GM23338 (cell line): Measurements from ENCODE around the gene CXCR1. TPM values are rescaled to one million over a fixed set of nuclear protein-coding genes. Genes with fewer than 3 reads are reported as not detected.

Source experiments
- ATAC-seq: fragments of 200-7000 bp; cut with Tn5 transposase; 3 replicates; pipeline ENCODE4 v1.9.1; 2020
- DNase-seq: peaks from one replicate; pipeline ENCODE4 v3.0.0-alpha.2; 2015; ENCODE audit warnings: low spot score
- H2AFZ ChIP-seq: fragments of 200-600 bp; sonication (generic); 2 replicates; pipeline ENCODE4 v1.8.0; 2016; ENCODE audit warnings: antibody characterized with exemption, mild to moderate bottlenecking, moderate library complexity
- H3F3A ChIP-seq: fragments of 200-600 bp; sonication (generic); replicated peaks from 2 replicates; pipeline ENCODE4 v1.8.0; 2017; ENCODE audit warnings: antibody characterized with exemption, mixed run types, low read depth
- H3K27ac ChIP-seq: fragments of 200-600 bp; sonication (generic); 2 replicates; pipeline ENCODE4 v1.6.1; 2016; ENCODE audit warnings: low read depth
- H3K27me3 ChIP-seq: fragments of 200-600 bp; sonication (generic); 2 replicates; pipeline ENCODE4 v1.8.0; 2016; ENCODE audit warnings: mild to moderate bottlenecking, mixed run types, moderate library complexity; ENCODE audit not compliant: insufficient read depth
- H3K36me3 ChIP-seq: fragments of 200-600 bp; sonication (generic); 2 replicates; pipeline ENCODE4 v1.8.0; 2016; ENCODE audit warnings: mild to moderate bottlenecking; ENCODE audit not compliant: insufficient read depth
- H3K4me1 ChIP-seq: fragments of 200-600 bp; sonication (generic); 2 replicates; pipeline ENCODE4 v1.8.0; 2016; ENCODE audit warnings: mild to moderate bottlenecking, moderate library complexity; ENCODE audit not compliant: insufficient read depth
- H3K4me2 ChIP-seq: fragments of 200-600 bp; sonication (generic); 2 replicates; pipeline ENCODE4 v1.7.1; 2017; ENCODE audit warnings: mixed run types
- H3K4me3 ChIP-seq: fragments of 200-600 bp; sonication (generic); 2 replicates; pipeline ENCODE4 v1.6.1; 2016; ENCODE audit warnings: mixed run types
- H3K79me2 ChIP-seq: fragments of 200-600 bp; sonication (generic); replicated peaks from 2 replicates; pipeline ENCODE4 v1.8.0; 2017; ENCODE audit warnings: mild to moderate bottlenecking; ENCODE audit not compliant: insufficient read depth
- H3K9me2 ChIP-seq: fragments of 200-600 bp; sonication (generic); 2 replicates; pipeline ENCODE4 v1.8.0; 2017; ENCODE audit not compliant: insufficient read depth
- H4K20me1 ChIP-seq: fragments of 200-600 bp; sonication (generic); replicated peaks from 2 replicates; pipeline ENCODE4 v1.8.0; 2017; ENCODE audit warnings: mild to moderate bottlenecking; ENCODE audit not compliant: insufficient read depth
- H3K27ac Mint-ChIP-seq: 2 replicates; pipeline ENCODE4 v1.8.0; 2020; ENCODE audit warnings: inconsistent platforms, mild to moderate bottlenecking, moderate library complexity, mixed read lengths
- H3K27me3 Mint-ChIP-seq: 3 replicates; pipeline ENCODE4 v1.8.0; 2022; ENCODE audit warnings: low read depth, mild to moderate bottlenecking, moderate library complexity, mixed read lengths, inconsistent platforms; ENCODE audit not compliant: insufficient read depth, poor library complexity
- H3K36me3 Mint-ChIP-seq: 3 replicates; pipeline ENCODE4 v1.8.0; 2021; ENCODE audit warnings: low read depth, mild to moderate bottlenecking, inconsistent platforms, moderate library complexity, mixed read lengths
- H3K4me1 Mint-ChIP-seq: 3 replicates; pipeline ENCODE4 v1.8.0; 2020; ENCODE audit warnings: mild to moderate bottlenecking, inconsistent platforms, mixed read lengths
- H3K4me3 Mint-ChIP-seq: 3 replicates; pipeline ENCODE4 v1.8.0; 2021; ENCODE audit warnings: moderate library complexity, mild to moderate bottlenecking, inconsistent platforms, mixed read lengths
- H3K9me3 Mint-ChIP-seq: 3 replicates; pipeline ENCODE4 v1.8.0; 2020; ENCODE audit warnings: moderate library complexity, mild to moderate bottlenecking, inconsistent platforms, mixed read lengths
- JUNB ChIP-seq: IDR thresholded peaks from one replicate; pipeline ENCODE4 v1.6.1; 2016; ENCODE audit warnings: antibody characterized with exemption; ENCODE audit not compliant: unreplicated experiment
- NANOG ChIP-seq: IDR thresholded peaks from 2 replicates; pipeline ENCODE4 v1.6.1; 2016; ENCODE audit warnings: antibody characterized with exemption, borderline replicate concordance
- POLR2AphosphoS5 ChIP-seq: IDR thresholded peaks from 2 replicates; pipeline ENCODE4 v1.6.1; 2016; ENCODE audit warnings: antibody characterized with exemption, low read depth
- REST ChIP-seq: IDR thresholded peaks from one replicate; pipeline ENCODE4 v1.6.1; 2018; ENCODE audit warnings: antibody characterized with exemption; ENCODE audit not compliant: unreplicated experiment
- STAT1 ChIP-seq: IDR thresholded peaks from one replicate; pipeline ENCODE4 v1.6.1; 2016; ENCODE audit warnings: antibody characterized with exemption; ENCODE audit not compliant: unreplicated experiment
- ZNF114 ChIP-seq: fragments of 250-450 bp; sonication (Bioruptor Pico); IDR thresholded peaks from 2 replicates; pipeline ENCODE4 v1.5.0; 2020; ENCODE audit warnings: mild to moderate bottlenecking, moderate library complexity
- ZNF331 ChIP-seq: fragments of 250-450 bp; sonication (Bioruptor Pico); IDR thresholded peaks from 2 replicates; pipeline ENCODE4 v1.5.0; 2020; ENCODE audit warnings: low read depth, mild to moderate bottlenecking, moderate library complexity
- ZNF462 ChIP-seq: fragments of 250-450 bp; sonication (Bioruptor Pico); IDR thresholded peaks from 2 replicates; pipeline ENCODE4 v1.5.0; 2020; ENCODE audit warnings: mild to moderate bottlenecking, moderate library complexity
- polyA plus RNA-seq: library from polyadenylated mRNA; unstranded; fragments of >200 nt; fragmentation: Nextera tagmentation; extraction: Ambion mirVana; gene quantifications from 2 replicates; pipeline ENCODE4 v1.2.1, GENCODE V29; 2016
- total RNA-seq: library from RNA; depleted of rRNA; stranded (reverse); fragments of >200 nt; shearing (Covaris generic); gene quantifications from 2 replicates; pipeline ENCODE4 v1.2.3, GENCODE V29; 2014
- TF ChIP-seq, protein P1 (sequence below): IDR thresholded peaks from 2 replicates; pipeline ENCODE4 v1.6.1; 2016; ENCODE audit warnings: antibody characterized with exemption

The CXCR1 gene
- total and polyA plus RNA-seq, 2 experiments from 2014 or later, result not detected

DNA sequence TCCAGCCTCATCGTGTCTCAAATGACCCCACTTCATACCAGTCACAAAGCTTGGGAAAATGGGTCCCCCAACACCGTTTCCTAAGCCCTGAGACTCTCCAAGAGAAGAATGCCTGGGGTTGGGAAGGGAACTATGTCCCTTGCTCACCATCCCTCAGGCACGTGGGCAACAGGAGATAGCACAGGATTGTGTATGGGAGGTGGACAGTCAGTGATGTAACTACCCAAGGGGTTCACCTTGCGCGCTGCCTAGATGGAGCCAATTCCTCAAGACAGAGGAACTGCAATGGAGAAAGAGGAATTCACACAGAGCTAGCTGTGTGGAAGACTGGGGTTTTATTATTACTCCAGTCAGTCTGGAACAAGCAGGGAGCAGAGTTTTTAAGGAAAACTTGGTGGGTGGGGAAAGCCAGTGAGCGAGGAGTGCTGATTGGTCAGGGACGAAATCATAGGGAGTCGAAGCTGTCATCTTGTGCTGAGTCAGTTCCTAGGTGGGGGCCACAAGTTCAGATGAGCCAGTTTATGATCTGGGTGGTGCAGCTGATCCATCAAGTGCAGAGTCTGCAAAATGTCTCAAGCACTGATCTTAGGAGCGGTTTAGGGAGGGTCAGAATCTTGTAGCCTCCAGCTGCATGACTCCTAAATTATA is 13.8 kb upstream of the CXCR1 start (continued):
- TF ChIP-seq REST, result no peak

- Mint-ChIP-seq H3K36me3 (no peaks in the 10 kb centered on the region; the same call in 2 of the 3 replicates), H3K9me3 (peaks cover 17% of the 10 kb centered on the region)
- ATAC-seq, result no peak
Observed at GRCh38 chr2:218179782-218180181, 13.0 kb upstream of the CXCR1 start.

More at GRCh38 chr2:218179782-218180181, 13.0 kb upstream of the CXCR1 start:
- Histone ChIP-seq H3K9me2 (no peaks in the 10 kb centered on the region), H3K79me2 (no peaks in the 10 kb centered on the region), H3K27ac (no peak overlapping the region), H3F3A (no peaks in the 10 kb centered on the region), H3K36me3 (no peaks in the 10 kb centered on the region), H3K4me1 (no peaks in the 10 kb centered on the region; the same call in 1 of the 2 replicates), H3K27me3 (no peaks in the 10 kb centered on the region), H4K20me1 (no peaks in the 10 kb centered on the region), H3K4me3 (no peak overlapping the region), H2AFZ (no peak overlapping the region), H3K4me2 (no peak overlapping the region)
- Mint-ChIP-seq H3K27me3 (no peaks in the 10 kb centered on the region), H3K27ac (no peak overlapping the region), H3K4me3 (no peak overlapping the region), H3K4me1 (no peaks in the 10 kb centered on the region; the same call in 2 of the 3 replicates)
- TF ChIP-seq ZNF462 (CRISPR knock-in tag) (no peak), STAT1 (no peak), ZNF114 (no peak), NANOG (no peak), REST (no peak), ZNF331 (CRISPR knock-in tag) (no peak), POLR2AphosphoS5 (no peak), JUNB (no peak)
- TF ChIP-seq, protein P1, sequence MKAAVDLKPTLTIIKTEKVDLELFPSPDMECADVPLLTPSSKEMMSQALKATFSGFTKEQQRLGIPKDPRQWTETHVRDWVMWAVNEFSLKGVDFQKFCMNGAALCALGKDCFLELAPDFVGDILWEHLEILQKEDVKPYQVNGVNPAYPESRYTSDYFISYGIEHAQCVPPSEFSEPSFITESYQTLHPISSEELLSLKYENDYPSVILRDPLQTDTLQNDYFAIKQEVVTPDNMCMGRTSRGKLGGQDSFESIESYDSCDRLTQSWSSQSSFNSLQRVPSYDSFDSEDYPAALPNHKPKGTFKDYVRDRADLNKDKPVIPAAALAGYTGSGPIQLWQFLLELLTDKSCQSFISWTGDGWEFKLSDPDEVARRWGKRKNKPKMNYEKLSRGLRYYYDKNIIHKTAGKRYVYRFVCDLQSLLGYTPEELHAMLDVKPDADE, result no peak
- DNase-seq, result no peak
